Measurements from ENCODE around the gene KCNH6.

DNA sequence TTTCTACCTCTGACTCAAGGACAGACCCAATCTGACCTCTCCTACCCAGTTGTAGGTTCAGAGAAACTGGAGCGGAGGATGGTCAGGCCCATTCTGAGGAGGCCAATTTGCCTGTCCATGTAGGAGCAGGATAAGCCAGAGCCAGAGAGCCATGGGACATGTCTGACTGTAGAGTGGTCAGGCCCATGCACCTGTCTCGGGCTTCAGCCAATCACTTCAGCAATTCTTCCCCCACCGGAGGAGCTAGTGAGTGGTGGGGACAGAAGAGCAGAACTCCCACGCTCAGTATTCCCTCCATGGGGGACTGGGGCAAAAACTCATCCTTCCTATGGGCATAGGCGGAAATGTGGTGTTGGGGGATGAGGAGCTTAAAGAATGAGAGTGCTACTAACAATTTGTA, 41.4 kb downstream of the KCNH6 start:
- TF ChIP-seq CTCF (IDR thresholded peaks at IDR 0.05 in 2 of 3, conservative IDR thresholded peaks at IDR 0.05 in 1 of 3; ENCODE audit: insufficient read depth in 2 of 3, low read depth in 1 of 3, low read length in 3 of 3) (no peak), NRF1 (conservative IDR thresholded peaks at IDR 0.05 in 1 of 2, IDR thresholded peaks at IDR 0.05 in 1 of 2) (no peak), ZNF655 (CRISPR knock-in tag; IDR thresholded peaks at IDR 0.05) (no peak), EZH2 (IDR thresholded peaks at IDR 0.05; ENCODE audit: borderline replicate concordance, low read depth, low read length) (no peak), ZNF224 (CRISPR knock-in tag; IDR thresholded peaks at IDR 0.05) (no peak), AFF4 (CRISPR knock-in tag; IDR thresholded peaks at IDR 0.05) (no peak), FOXM1 (IDR thresholded peaks at IDR 0.05; ENCODE audit: low read depth) (no peak), FOXM1 (CRISPR knock-in tag; IDR thresholded peaks at IDR 0.05; ENCODE audit: low read depth) (no peak), MTA2 (IDR thresholded peaks at IDR 0.05; ENCODE audit: low read depth) (no peak), POLR2A (conservative IDR thresholded peaks at IDR 0.05) (no peak), CSDE1 (IDR thresholded peaks at IDR 0.05) (no peak), FOXJ3 (CRISPR knock-in tag; IDR thresholded peaks at IDR 0.05) (no peak)
- TF ChIP-seq, protein P1, sequence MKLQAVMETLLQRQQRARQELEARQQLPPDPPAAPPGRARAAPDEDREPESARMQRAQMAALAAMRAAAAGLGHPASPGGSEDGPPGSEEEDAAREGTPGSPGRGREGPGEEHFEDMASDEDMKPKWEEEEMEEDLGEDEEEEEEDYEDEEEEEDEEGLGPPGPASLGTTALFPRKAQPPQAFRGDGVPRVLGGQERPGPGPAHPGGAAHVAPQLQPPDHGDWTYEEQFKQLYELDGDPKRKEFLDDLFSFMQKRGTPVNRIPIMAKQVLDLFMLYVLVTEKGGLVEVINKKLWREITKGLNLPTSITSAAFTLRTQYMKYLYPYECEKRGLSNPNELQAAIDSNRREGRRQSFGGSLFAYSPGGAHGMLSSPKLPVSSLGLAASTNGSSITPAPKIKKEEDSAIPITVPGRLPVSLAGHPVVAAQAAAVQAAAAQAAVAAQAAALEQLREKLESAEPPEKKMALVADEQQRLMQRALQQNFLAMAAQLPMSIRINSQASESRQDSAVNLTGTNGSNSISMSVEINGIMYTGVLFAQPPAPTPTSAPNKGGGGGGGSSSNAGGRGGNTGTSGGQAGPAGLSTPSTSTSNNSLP (IDR thresholded peaks at IDR 0.05; ENCODE audit: borderline replicate concordance, low read depth, low read length): no peak
- TF ChIP-seq, protein P2, sequence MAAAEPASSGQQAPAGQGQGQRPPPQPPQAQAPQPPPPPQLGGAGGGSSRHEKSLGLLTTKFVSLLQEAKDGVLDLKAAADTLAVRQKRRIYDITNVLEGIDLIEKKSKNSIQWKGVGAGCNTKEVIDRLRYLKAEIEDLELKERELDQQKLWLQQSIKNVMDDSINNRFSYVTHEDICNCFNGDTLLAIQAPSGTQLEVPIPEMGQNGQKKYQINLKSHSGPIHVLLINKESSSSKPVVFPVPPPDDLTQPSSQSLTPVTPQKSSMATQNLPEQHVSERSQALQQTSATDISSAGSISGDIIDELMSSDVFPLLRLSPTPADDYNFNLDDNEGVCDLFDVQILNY (CRISPR knock-in tag; IDR thresholded peaks at IDR 0.05): no peak
- TF ChIP-seq, protein P3, sequence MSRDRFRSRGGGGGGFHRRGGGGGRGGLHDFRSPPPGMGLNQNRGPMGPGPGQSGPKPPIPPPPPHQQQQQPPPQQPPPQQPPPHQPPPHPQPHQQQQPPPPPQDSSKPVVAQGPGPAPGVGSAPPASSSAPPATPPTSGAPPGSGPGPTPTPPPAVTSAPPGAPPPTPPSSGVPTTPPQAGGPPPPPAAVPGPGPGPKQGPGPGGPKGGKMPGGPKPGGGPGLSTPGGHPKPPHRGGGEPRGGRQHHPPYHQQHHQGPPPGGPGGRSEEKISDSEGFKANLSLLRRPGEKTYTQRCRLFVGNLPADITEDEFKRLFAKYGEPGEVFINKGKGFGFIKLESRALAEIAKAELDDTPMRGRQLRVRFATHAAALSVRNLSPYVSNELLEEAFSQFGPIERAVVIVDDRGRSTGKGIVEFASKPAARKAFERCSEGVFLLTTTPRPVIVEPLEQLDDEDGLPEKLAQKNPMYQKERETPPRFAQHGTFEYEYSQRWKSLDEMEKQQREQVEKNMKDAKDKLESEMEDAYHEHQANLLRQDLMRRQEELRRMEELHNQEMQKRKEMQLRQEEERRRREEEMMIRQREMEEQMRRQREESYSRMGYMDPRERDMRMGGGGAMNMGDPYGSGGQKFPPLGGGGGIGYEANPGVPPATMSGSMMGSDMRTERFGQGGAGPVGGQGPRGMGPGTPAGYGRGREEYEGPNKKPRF (IDR thresholded peaks at IDR 0.05; ENCODE audit: low read depth, low read length): no peak
